NB4 (cell line): ENCODE results near the gene ATXN7L3B.

Source experiments
- MYC ChIP-seq: IDR thresholded peaks from 2 replicates; pipeline ENCODE4 v1.6.1; 2011; ENCODE audit warnings: low read depth, low read length
- POLR2A ChIP-seq: IDR thresholded peaks from 2 replicates; pipeline ENCODE4 v1.6.1; 2011; ENCODE audit warnings: mild to moderate bottlenecking; ENCODE audit not compliant: insufficient read length; ENCODE audit errors: extremely low read depth
- TF ChIP-seq, protein P1 (sequence below): IDR thresholded peaks from one replicate; pipeline ENCODE4 v1.5.1; 2012; ENCODE audit warnings: low read depth, low read length
- TF ChIP-seq, protein P2 (sequence below): IDR thresholded peaks from 2 replicates; pipeline ENCODE4 v1.6.1; 2011; ENCODE audit warnings: low read depth, low read length

DNA sequence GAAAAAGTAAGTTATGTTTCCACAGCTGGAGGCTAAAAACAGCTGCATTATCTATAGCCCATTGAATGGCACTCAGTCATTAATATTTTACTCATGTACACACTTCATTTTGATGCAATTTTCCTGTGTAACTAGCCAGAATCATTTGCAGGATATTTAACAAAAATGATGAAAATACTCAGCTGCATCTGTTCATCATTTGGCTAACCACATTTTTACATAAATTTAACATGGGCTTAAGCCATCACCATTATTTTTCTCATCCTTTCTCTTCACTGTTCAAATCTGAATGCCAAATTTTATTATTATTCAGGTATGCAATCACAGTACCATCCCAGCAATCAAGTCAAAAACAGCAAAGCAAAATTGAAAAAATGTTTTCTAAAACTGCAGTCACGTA lies 41.8 kb downstream of the ATXN7L3B start:
- TF ChIP-seq, protein P1, sequence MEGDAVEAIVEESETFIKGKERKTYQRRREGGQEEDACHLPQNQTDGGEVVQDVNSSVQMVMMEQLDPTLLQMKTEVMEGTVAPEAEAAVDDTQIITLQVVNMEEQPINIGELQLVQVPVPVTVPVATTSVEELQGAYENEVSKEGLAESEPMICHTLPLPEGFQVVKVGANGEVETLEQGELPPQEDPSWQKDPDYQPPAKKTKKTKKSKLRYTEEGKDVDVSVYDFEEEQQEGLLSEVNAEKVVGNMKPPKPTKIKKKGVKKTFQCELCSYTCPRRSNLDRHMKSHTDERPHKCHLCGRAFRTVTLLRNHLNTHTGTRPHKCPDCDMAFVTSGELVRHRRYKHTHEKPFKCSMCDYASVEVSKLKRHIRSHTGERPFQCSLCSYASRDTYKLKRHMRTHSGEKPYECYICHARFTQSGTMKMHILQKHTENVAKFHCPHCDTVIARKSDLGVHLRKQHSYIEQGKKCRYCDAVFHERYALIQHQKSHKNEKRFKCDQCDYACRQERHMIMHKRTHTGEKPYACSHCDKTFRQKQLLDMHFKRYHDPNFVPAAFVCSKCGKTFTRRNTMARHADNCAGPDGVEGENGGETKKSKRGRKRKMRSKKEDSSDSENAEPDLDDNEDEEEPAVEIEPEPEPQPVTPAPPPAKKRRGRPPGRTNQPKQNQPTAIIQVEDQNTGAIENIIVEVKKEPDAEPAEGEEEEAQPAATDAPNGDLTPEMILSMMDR: no peak
- TF ChIP-seq POLR2A (no peak), MYC (no peak)
- TF ChIP-seq, protein P2, sequence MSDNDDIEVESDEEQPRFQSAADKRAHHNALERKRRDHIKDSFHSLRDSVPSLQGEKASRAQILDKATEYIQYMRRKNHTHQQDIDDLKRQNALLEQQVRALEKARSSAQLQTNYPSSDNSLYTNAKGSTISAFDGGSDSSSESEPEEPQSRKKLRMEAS: no peak
